SK-N-MC (cell line): ENCODE results near the gene NUP62.
A peak's percentile ranks its signal among the peaks of the same experiment; 100 is the strongest.

ENCODE experiments used
- DNase-seq: peaks from one replicate; pipeline ENCODE4 v3.0.0-alpha.2; 2011; ENCODE audit warnings: low read depth, low spot score
- H3K27ac ChIP-seq: fragments of 200-600 bp; sonication (generic); 2 replicates; pipeline ENCODE4 v1.5.1; 2016; ENCODE audit warnings: mixed run types
- H3K36me3 ChIP-seq: fragments of 200-600 bp; sonication (generic); 2 replicates; pipeline ENCODE4 v1.6.1; 2017; ENCODE audit warnings: antibody characterized with exemption, low read length, mixed read lengths; ENCODE audit not compliant: insufficient read depth
- H3K4me3 ChIP-seq: fragments of 200-600 bp; sonication (generic); 2 replicates; pipeline ENCODE4 v1.5.1; 2016
- H3K9ac ChIP-seq: fragments of 200-600 bp; sonication (generic); 2 replicates; pipeline ENCODE4 v1.8.0; 2017; ENCODE audit warnings: mixed run types, mixed read lengths; ENCODE audit not compliant: insufficient read length
- H3K9me3 ChIP-seq: fragments of 200-600 bp; sonication (generic); 2 replicates; pipeline ENCODE4 v1.6.1; 2017; ENCODE audit warnings: low read depth, mild to moderate bottlenecking, antibody characterized with exemption, low read length, moderate library complexity, mixed read lengths
- EZH2 ChIP-seq: fragments of 200-600 bp; sonication (generic); IDR thresholded peaks from one replicate; pipeline ENCODE4 v1.6.1; 2017; ENCODE audit warnings: antibody characterized with exemption
- FOXP2 ChIP-seq: optimal IDR thresholded peaks from 2 replicates; pipeline ENCODE3; 2011; ENCODE audit warnings: mild to moderate bottlenecking, moderate library complexity; ENCODE audit not compliant: insufficient read depth; ENCODE audit errors: extremely low read length, control extremely low read depth
- POLR2AphosphoS5 ChIP-seq: IDR thresholded peaks from 2 replicates; pipeline ENCODE4 v1.6.1; 2012; ENCODE audit warnings: mild to moderate bottlenecking, low read depth, low read length, borderline replicate concordance

Gene NUP62

DNA sequence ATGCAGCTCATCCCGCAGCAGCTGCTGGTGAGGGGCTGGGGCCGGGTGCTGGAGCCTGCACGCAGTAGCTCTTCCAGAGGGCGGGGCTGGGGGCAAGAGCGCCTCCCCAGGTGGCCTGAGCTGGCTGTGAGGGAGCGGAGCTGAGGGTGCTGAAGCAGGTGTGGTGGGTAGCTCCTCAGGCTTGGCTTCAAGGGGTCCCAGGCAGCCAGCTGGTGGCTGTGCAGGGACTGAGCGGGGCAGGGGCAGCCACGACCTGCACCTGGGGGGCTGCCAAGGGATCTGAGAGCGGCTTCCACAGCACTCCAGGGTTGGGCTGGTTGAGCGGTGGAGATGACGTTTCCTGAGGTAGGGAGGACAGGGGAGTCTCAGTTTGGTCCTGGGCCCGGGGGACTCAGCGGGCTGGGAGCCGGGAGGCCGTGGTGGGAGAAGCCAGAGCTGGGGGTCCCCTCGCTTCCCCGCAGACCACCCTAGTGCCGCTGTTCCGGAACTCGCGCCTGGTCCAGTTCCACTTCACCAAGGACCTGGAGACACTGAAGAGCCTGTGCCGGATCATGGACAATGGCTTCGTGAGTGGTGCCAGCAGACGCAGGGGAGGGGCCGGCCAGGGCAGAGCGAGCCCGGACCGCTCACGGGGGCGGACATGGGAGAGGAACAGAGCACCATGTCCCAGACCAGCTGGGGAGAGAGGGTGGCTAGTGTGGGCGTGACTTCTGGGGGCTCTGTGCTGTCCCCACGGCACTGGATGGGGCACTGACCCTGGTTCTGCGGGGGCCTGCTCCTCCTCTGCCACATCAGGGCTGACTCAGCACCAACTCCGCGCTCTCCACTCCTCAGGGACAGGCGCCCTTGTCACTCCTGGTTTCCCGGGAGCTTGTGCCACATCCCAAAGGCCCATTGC, 71.0 kb downstream of the NUP62 start:
- peaks cover 81% of the 10 kb centered on the region for H3K36me3 ChIP-seq
- no peak for DNase-seq
- H3K9ac ChIP-seq = no peak overlapping the region
- H3K4me3 ChIP-seq = no peak overlapping the region
- peak overlapping the region; percentile 64 for H3K27ac ChIP-seq
- H3K9me3 ChIP-seq = no peaks in the 10 kb centered on the region
- TF ChIP-seq FOXP2 (no peak), POLR2AphosphoS5 (0 out of 2 replicates have a peak, but pooled peaks have one; percentile 46), EZH2 (no peak)

DNA sequence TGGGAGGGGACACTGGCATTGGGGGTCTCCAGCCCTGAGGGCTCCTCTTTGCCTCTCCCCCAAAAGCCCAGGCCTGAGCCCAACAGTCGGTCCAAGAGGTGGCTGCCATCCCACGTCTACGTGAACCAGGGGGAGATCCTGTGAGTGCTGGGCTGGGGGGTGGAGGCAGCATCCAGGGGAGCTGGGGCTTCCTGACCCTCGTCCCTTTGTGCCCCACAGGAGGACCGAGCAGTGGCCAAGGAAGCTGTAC, 71.5 kb downstream of the NUP62 start:
- H3K27ac ChIP-seq = 0 out of 2 replicates have a peak overlapping the region, but pooled peaks have one; percentile 25

DNA sequence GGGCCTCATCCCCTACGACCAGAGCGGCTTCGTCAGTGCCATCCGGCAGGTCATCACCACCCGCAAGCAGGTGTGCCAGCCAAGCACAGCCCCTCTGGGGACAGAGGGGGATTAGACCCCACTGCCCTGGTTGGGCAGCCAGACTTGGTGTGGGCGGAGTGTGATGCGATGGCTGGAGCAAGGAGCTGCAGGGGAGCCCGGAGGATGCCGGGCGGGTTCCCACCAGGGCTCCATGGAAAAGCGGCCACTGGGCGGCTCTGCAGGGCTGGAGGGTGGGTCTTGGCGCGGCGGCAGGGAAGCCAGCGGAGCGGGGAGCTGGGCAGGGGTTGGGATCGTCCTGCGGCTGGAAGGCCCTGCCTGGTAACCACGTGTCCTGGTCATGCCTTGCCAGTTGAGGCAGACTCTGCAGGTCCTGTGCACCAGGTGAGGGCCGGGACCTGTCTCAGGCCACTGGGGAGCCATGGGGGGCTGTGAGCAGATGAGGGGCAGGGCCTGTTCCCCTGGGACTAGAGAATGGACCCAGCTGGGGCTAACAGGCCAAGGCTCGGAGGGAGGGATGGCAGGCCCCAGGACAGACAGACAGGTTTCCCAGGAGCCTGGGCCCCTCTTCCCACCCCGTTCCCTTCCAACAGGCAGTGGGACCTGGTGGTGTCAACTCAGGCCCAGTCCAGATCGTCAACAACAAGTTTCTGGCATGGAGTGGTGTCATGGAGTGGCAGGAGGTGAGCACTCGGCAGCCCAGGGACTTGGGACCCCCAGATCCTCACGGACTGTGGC, 72.1 kb downstream of the NUP62 start:
- Histone ChIP-seq H3K27ac (0 out of 2 replicates have a peak overlapping the region, but pooled peaks have one; percentile 25), H3K9ac (no peak overlapping the region), H3K4me3 (no peak overlapping the region), H3K36me3 (peaks cover 85% of the 10 kb centered on the region), H3K9me3 (no peaks in the 10 kb centered on the region)
- DNase-seq = no peak
- TF ChIP-seq EZH2 (no peak), POLR2AphosphoS5 (0 out of 2 replicates have a peak, but pooled peaks have one; percentile 17), FOXP2 (no peak)

More for the DNA sequence above, 71.5 kb downstream of the NUP62 start:
- no peak for TF ChIP-seq FOXP2
- no peak for TF ChIP-seq EZH2
- TF ChIP-seq POLR2AphosphoS5 = no peak; the same call in 1 of the 2 replicates
- DNase-seq = no peak
- H3K9me3 ChIP-seq = no peaks in the 10 kb centered on the region
- H3K9ac ChIP-seq = no peak overlapping the region
- peaks cover 80% of the 10 kb centered on the region for H3K36me3 ChIP-seq
- no peak overlapping the region for H3K4me3 ChIP-seq
